ENCODE measurements around the gene JAM2.

DNA sequence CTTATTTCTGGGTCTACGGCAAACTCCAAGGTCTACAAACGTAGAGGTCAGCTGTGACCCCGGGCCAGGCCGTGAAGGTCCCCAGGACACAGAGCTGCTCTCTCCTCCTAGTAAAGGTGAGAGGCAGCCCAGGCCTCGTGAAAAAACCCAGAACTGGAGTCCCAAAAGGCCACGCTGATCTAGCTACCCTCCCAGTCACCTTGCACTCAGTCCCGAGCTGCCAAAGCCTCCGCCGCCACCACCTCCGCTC lies 95.5 kb downstream of the JAM2 start:
- TF ChIP-seq, protein P1, sequence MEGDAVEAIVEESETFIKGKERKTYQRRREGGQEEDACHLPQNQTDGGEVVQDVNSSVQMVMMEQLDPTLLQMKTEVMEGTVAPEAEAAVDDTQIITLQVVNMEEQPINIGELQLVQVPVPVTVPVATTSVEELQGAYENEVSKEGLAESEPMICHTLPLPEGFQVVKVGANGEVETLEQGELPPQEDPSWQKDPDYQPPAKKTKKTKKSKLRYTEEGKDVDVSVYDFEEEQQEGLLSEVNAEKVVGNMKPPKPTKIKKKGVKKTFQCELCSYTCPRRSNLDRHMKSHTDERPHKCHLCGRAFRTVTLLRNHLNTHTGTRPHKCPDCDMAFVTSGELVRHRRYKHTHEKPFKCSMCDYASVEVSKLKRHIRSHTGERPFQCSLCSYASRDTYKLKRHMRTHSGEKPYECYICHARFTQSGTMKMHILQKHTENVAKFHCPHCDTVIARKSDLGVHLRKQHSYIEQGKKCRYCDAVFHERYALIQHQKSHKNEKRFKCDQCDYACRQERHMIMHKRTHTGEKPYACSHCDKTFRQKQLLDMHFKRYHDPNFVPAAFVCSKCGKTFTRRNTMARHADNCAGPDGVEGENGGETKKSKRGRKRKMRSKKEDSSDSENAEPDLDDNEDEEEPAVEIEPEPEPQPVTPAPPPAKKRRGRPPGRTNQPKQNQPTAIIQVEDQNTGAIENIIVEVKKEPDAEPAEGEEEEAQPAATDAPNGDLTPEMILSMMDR (IDR thresholded peaks at IDR 0.05; ENCODE audit: low read depth, low read length), result no peak
- TF ChIP-seq, protein P2, sequence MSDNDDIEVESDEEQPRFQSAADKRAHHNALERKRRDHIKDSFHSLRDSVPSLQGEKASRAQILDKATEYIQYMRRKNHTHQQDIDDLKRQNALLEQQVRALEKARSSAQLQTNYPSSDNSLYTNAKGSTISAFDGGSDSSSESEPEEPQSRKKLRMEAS (IDR thresholded peaks at IDR 0.05; ENCODE audit: low read depth, low read length), result no peak
- TF ChIP-seq MYC (IDR thresholded peaks at IDR 0.05; ENCODE audit: low read depth, low read length), result no peak

Measured in NB4 (cell line).